NK-92 (cell line): ENCODE measurements around the gene PSMA6.
"Not testable (repeated sequence)": the region's sequence is repeated elsewhere in the genome, so short reads cannot be mapped to it uniquely, and the experiment has no call there.

ENCODE experiments used
- DNase-seq: peaks from one replicate; lab custom pipeline; 2025; ENCODE audit not compliant: unreplicated experiment; lab: John Stamatoyannopoulos, UW

The PSMA6 gene

GRCh38 chr14:35342489-35343010 is 50.4 kb downstream of the PSMA6 start:
- DNase-seq, result no peak

GRCh38 chr14:35343702-35344101 is 51.5 kb downstream of the PSMA6 start:
- no peak for DNase-seq

GRCh38 chr14:35344107-35344807 is 52.1 kb downstream of the PSMA6 start:
- DNase-seq, result no peak

GRCh38 chr14:35346738-35347322 is 54.6 kb downstream of the PSMA6 start:
- no peak for DNase-seq

- DNase-seq, result no peak
Measured at GRCh38 chr14:35347323-35348043, 55.3 kb downstream of the PSMA6 start.

GRCh38 chr14:35348044-35348380 is 55.8 kb downstream of the PSMA6 start:
- not testable (repeated sequence) for DNase-seq

GRCh38 chr14:35349496-35350365 is 57.5 kb downstream of the PSMA6 start:
- DNase-seq, result no peak

GRCh38 chr14:35351497-35351896 is 59.3 kb downstream of the PSMA6 start:
- DNase-seq, result no peak

- DNase-seq, result no peak
Measured at GRCh38 chr14:35351897-35352273, 59.7 kb downstream of the PSMA6 start.

GRCh38 chr14:35352274-35353233 is 60.4 kb downstream of the PSMA6 start:
- DNase-seq, result no peak

- no peak for DNase-seq
Measured at GRCh38 chr14:35353409-35354172, 61.4 kb downstream of the PSMA6 start.

- not testable (repeated sequence) for DNase-seq
Measured at GRCh38 chr14:35355235-35355634, 63.1 kb downstream of the PSMA6 start.

- DNase-seq, result no peak
Measured at GRCh38 chr14:35355981-35356841, 64.0 kb downstream of the PSMA6 start.

- DNase-seq, result not testable (repeated sequence)
Measured at GRCh38 chr14:35359655-35360054, 67.5 kb downstream of the PSMA6 start.

- DNase-seq, result no peak
Measured at GRCh38 chr14:35361141-35361480, 68.9 kb downstream of the PSMA6 start.

GRCh38 chr14:35362450-35362849 is 70.3 kb downstream of the PSMA6 start:
- DNase-seq, result no peak

GRCh38 chr14:35362911-35363374 is 70.8 kb downstream of the PSMA6 start:
- no peak for DNase-seq
